ENCODE data around the gene GJC1. TPM values are rescaled to one million over a fixed set of nuclear protein-coding genes. Genes with fewer than 3 reads are reported as not detected.

Gene GJC1
- total and polyA plus RNA-seq, 2 donors (not counting 3 experiments of a cell fraction or from before 2014, with no cell fraction given) = 13.8 to 39.7 TPM

DNA sequence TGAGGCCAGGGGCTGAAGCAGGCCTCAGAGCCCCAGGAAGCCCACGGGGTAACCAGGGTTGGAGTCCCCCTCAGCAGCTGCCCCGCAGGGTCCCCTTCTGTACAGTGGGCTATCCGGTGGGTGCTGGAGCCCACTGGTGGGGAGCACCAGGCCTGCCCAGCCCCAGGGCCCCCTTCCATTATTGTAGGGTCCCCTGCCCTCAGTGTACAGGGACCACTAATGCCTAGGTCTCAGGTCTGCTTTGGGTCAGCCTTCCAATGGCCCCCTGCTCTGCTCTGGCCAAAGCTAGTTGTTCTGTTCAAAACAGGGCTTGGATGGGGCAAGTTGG, 70.2 kb downstream of the GJC1 start:
- Histone ChIP-seq H3K27ac (ENCODE audit: insufficient read depth, low read depth, low read length) (no peak overlapping the region), H3K4me3 (replicated peaks in 1 of 3; ENCODE audit: insufficient read depth in 1 of 3, low read depth in 1 of 3, low read length in 3 of 3) (no peak overlapping the region), H3K4me2 (ENCODE audit: insufficient read depth, low read length) (no peak overlapping the region), H3K27me3 (ENCODE audit: control insufficient read depth in 2 of 2, insufficient read depth in 2 of 2, low read length in 2 of 2) (no peaks in the 10 kb centered on the region), H3K79me2 (ENCODE audit: control insufficient read depth, insufficient read depth, low read length) (no peaks in the 10 kb centered on the region), H2AFZ (ENCODE audit: low read depth, low read length) (no peak overlapping the region), H4K20me1 (replicated peaks; ENCODE audit: control insufficient read depth, extremely low read depth, insufficient read depth, low read length) (no peaks in the 10 kb centered on the region), H3K36me3 (ENCODE audit: control insufficient read depth in 2 of 2, extremely low read depth in 1 of 2, insufficient read depth in 2 of 2, low read length in 2 of 2) (no peaks in the 10 kb centered on the region), H3K4me1 (ENCODE audit: control insufficient read depth, extremely low read depth, insufficient read depth, low read length) (peaks cover 5% of the 10 kb centered on the region), H3K9me3 (replicated peaks; ENCODE audit: control insufficient read depth, insufficient read depth, low read length) (no peaks in the 10 kb centered on the region), H3K9ac (replicated peaks; ENCODE audit: extremely low read depth, insufficient read depth, low read length) (no peak overlapping the region), H3K9me1 (replicated peaks; ENCODE audit: control insufficient read depth, extremely low read depth, insufficient read depth, low read length) (no peaks in the 10 kb centered on the region)
- DNase-seq (ENCODE audit: low read depth, low spot score) (no peak), FAIRE-seq (no peak)
- POLR2A ChIA-PET = no interaction called here
- no TSS peak for BruUV-seq (replicated peaks)
- CTCF ChIA-PET = interaction anchor here (1.3 to 1.8 kb wide), 3 partner anchors 16 to 119 kb away, joined by 3 to 9 read pairs (median 5); no protein-coding TSS in a partner anchor
- dilution Hi-C loops (cut with MboI; ENCODE audit: extremely low pct_ligation_motif_present, low sequenced_read_pairs) (loop anchor here (25.0 kb wide), 1 partner anchor 102 kb away; no protein-coding TSS in a partner anchor), intact Hi-C loops (cut with micrococcal nuclease) (no loop called here)
- TF ChIP-seq MYC (IDR thresholded peaks at IDR 0.05; ENCODE audit: low read depth, low read length) (no peak), GATA2 (IDR thresholded peaks at IDR 0.05; ENCODE audit: insufficient read depth, insufficient read length, low read depth, low read length) (no peak), EZH2 (IDR thresholded peaks at IDR 0.05; ENCODE audit: borderline replicate concordance, low read depth, low read length, severe bottlenecking) (no peak), JUN (IDR thresholded peaks at IDR 0.05; ENCODE audit: borderline replicate concordance, insufficient read depth, insufficient read length, low read depth) (no peak), POLR2AphosphoS5 (IDR thresholded peaks at IDR 0.05; ENCODE audit: insufficient read depth, low read depth, low read length) (no peak), POLR2A (IDR thresholded peaks at IDR 0.05; ENCODE audit: low read depth, low read length) (no peak), FOS (IDR thresholded peaks at IDR 0.05; ENCODE audit: borderline replicate concordance, insufficient read depth, low read length) (no peak)
- TF ChIP-seq, protein P1, sequence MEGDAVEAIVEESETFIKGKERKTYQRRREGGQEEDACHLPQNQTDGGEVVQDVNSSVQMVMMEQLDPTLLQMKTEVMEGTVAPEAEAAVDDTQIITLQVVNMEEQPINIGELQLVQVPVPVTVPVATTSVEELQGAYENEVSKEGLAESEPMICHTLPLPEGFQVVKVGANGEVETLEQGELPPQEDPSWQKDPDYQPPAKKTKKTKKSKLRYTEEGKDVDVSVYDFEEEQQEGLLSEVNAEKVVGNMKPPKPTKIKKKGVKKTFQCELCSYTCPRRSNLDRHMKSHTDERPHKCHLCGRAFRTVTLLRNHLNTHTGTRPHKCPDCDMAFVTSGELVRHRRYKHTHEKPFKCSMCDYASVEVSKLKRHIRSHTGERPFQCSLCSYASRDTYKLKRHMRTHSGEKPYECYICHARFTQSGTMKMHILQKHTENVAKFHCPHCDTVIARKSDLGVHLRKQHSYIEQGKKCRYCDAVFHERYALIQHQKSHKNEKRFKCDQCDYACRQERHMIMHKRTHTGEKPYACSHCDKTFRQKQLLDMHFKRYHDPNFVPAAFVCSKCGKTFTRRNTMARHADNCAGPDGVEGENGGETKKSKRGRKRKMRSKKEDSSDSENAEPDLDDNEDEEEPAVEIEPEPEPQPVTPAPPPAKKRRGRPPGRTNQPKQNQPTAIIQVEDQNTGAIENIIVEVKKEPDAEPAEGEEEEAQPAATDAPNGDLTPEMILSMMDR (IDR thresholded peaks at IDR 0.05; ENCODE audit: extremely low read depth in 1 of 2, insufficient read depth in 1 of 2, low read depth in 1 of 2, low read length in 2 of 2) = no peak
- TF ChIP-seq, protein P2, sequence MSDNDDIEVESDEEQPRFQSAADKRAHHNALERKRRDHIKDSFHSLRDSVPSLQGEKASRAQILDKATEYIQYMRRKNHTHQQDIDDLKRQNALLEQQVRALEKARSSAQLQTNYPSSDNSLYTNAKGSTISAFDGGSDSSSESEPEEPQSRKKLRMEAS (IDR thresholded peaks at IDR 0.05; ENCODE audit: insufficient read depth, insufficient read length) = no peak
